Endothelial cell of umbilical vein (primary cell): ENCODE measurements around the gene PITPNB. TPM values are rescaled to one million over a fixed set of nuclear protein-coding genes. Genes with fewer than 3 reads are reported as not detected.

Experiments used
- BruUV-seq: library from RNA; stranded (reverse); fragments of 400-500 nt; replicated peaks from 2 replicates; lab custom pipeline; 2021; lab: Mats Ljungman, UMichigan
- CTCF ChIA-PET: fragments of 300-600, 350-600 bp; sonication (Branson Sonifier 250); formaldehyde crosslinking; loops from one replicate; lab custom pipeline; 2021; ENCODE audit warnings: antibody characterized with exemption, inconsistent platforms; lab: Charles Lee
- POLR2A ChIA-PET: fragments of 300-600, 350-600 bp; sonication (Branson Sonifier 250); formaldehyde crosslinking; loops from one replicate; lab custom pipeline; 2021; ENCODE audit warnings: antibody characterized with exemption, inconsistent platforms; lab: Charles Lee
- DNase-seq: peaks from one replicate; pipeline ENCODE4 v3.0.0-alpha.2; 2011; ENCODE audit warnings: low read depth, low spot score
- FAIRE-seq: peaks from 2 replicates; lab custom pipeline; 2011; peaks lifted over from hg19 to GRCh38; lab: Jason Lieb, UNC
- H2AFZ ChIP-seq: 2 replicates; pipeline ENCODE4 v1.6.0; 2012; ENCODE audit warnings: low read depth, low read length, control low read depth, inconsistent platforms
- H3K27ac ChIP-seq: 2 replicates; pipeline ENCODE4 v1.5.1; 2011; ENCODE audit warnings: low read depth, mild to moderate bottlenecking, control low read depth, low read length, moderate library complexity; ENCODE audit not compliant: insufficient read depth
- H3K27me3 ChIP-seq, 2 experiments: 2 replicates each; pipeline versions ENCODE4 v1.6.0 to v1.6.1; 2011; ENCODE audit warnings: low read length in 2 of 2, mixed read lengths in 1 of 2; ENCODE audit not compliant: control insufficient read depth in 2 of 2, insufficient read depth in 2 of 2
- H3K36me3 ChIP-seq, 2 experiments: 2 replicates in 1 of 2; 3 replicates in 1 of 2; pipeline ENCODE4 v1.5.1; 2011; ENCODE audit warnings: low read length in 2 of 2, mild to moderate bottlenecking in 1 of 2, moderate library complexity in 1 of 2; ENCODE audit not compliant: control insufficient read depth in 2 of 2, insufficient read depth in 2 of 2; ENCODE audit errors: extremely low read depth in 1 of 2
- H3K4me1 ChIP-seq: 3 replicates; pipeline ENCODE4 v1.5.1; 2011; ENCODE audit warnings: mild to moderate bottlenecking, low read length; ENCODE audit not compliant: control insufficient read depth, insufficient read depth; ENCODE audit errors: extremely low read depth
- H3K4me2 ChIP-seq: 2 replicates; pipeline ENCODE4 v1.6.1; 2011; ENCODE audit warnings: low read length, control low read depth, mixed read lengths; ENCODE audit not compliant: insufficient read depth
- H3K4me3 ChIP-seq, 3 experiments: fragments of 200-600 bp in 1 of 3; sonication (generic), shearing (Covaris generic) in 1 of 3; replicated peaks in 1 of 3; 2 replicates each; pipeline ENCODE4 v1.5.1; 2011 to 2016; ENCODE audit warnings: control low read depth in 3 of 3, low read length in 3 of 3, mild to moderate bottlenecking in 2 of 3, inconsistent platforms in 1 of 3, low read depth in 1 of 3, moderate library complexity in 1 of 3; ENCODE audit not compliant: insufficient read depth in 1 of 3
- H3K79me2 ChIP-seq: 2 replicates; pipeline ENCODE4 v1.6.0; 2012; ENCODE audit warnings: low read length, inconsistent platforms; ENCODE audit not compliant: control insufficient read depth, insufficient read depth
- H3K9ac ChIP-seq: replicated peaks from 2 replicates; pipeline ENCODE3; 2011; ENCODE audit warnings: low read length, control low read depth; ENCODE audit not compliant: insufficient read depth; ENCODE audit errors: extremely low read depth
- H3K9me1 ChIP-seq: replicated peaks from 3 replicates; pipeline ENCODE4 v1.6.0; 2011; ENCODE audit warnings: mild to moderate bottlenecking, low read length; ENCODE audit not compliant: control insufficient read depth, insufficient read depth; ENCODE audit errors: extremely low read depth
- H3K9me3 ChIP-seq: replicated peaks from 2 replicates; pipeline ENCODE4 v1.5.1; 2012; ENCODE audit warnings: low read length, inconsistent platforms; ENCODE audit not compliant: control insufficient read depth, insufficient read depth
- H4K20me1 ChIP-seq: replicated peaks from 2 replicates; pipeline ENCODE3; 2011; ENCODE audit warnings: mild to moderate bottlenecking, low read length; ENCODE audit not compliant: control insufficient read depth, insufficient read depth; ENCODE audit errors: extremely low read depth
- EZH2 ChIP-seq: IDR thresholded peaks from 2 replicates; pipeline ENCODE4 v1.6.1; 2012; ENCODE audit warnings: borderline replicate concordance, low read depth, mild to moderate bottlenecking, moderate library complexity, low read length, inconsistent platforms; ENCODE audit not compliant: severe bottlenecking
- FOS ChIP-seq: IDR thresholded peaks from 2 replicates; pipeline ENCODE4 v1.6.1; 2011; ENCODE audit warnings: mild to moderate bottlenecking, low read length, moderate library complexity, borderline replicate concordance; ENCODE audit not compliant: insufficient read depth
- GATA2 ChIP-seq: IDR thresholded peaks from 2 replicates; pipeline ENCODE4 v1.7.0; 2011; ENCODE audit warnings: low read depth, mild to moderate bottlenecking, moderate library complexity, mixed read lengths, low read length; ENCODE audit not compliant: insufficient read length, insufficient read depth
- JUN ChIP-seq: IDR thresholded peaks from 2 replicates; pipeline ENCODE4 v1.6.1; 2011; ENCODE audit warnings: borderline replicate concordance, low read depth; ENCODE audit not compliant: insufficient read length, insufficient read depth
- MYC ChIP-seq: IDR thresholded peaks from one replicate; pipeline ENCODE4 v1.6.1; 2011; ENCODE audit warnings: mild to moderate bottlenecking, low read depth, low read length
- POLR2A ChIP-seq: IDR thresholded peaks from 2 replicates; pipeline ENCODE4 v1.6.1; 2012; ENCODE audit warnings: low read depth, mild to moderate bottlenecking, control low read depth, low read length
- POLR2AphosphoS5 ChIP-seq: IDR thresholded peaks from 2 replicates; pipeline ENCODE4 v1.6.1; 2012; ENCODE audit warnings: low read depth, mild to moderate bottlenecking, control low read depth, low read length, moderate library complexity; ENCODE audit not compliant: insufficient read depth
- dilution Hi-C: fragments of 300-500 bp; cut with MboI; formaldehyde crosslinking; loops from one replicate; pipeline ENCODE4 v1.15.0; 2019; ENCODE audit warnings: low sequenced_read_pairs; ENCODE audit not compliant: extremely low pct_ligation_motif_present
- intact Hi-C: fragments of 100-400 bp; cut with micrococcal nuclease; formaldehyde crosslinking; loops from one replicate; pipeline ENCODE4 v1.10.0; 2022
- polyA plus RNA-seq, 4 experiments: library from polyadenylated mRNA; depleted of rRNA in 3 of 4; stranded (reverse) in 3 of 4; unstranded in 1 of 4; fragments of >200 nt; gene quantifications; 2 replicates each; pipeline versions ENCODE4 v1.2.1 to v1.2.3, GENCODE V29; 2011 to 2012; ENCODE audit warnings: missing spikeins in 1 of 4
- total RNA-seq: library from RNA; stranded (reverse); gene quantifications from 2 replicates; pipeline ENCODE4 v1.2.3, GENCODE V29; 2021
- TF ChIP-seq, protein P1 (sequence below): IDR thresholded peaks from 2 replicates; pipeline ENCODE4 v1.6.1; 2011; ENCODE audit not compliant: insufficient read depth, insufficient read length
- TF ChIP-seq, protein P2 (sequence below), 2 donors: IDR thresholded peaks; 1 replicate in 1 of 2; 2 replicates in 1 of 2; pipeline ENCODE4 v1.5.1; 2011; ENCODE audit warnings: low read length in 2 of 2, mild to moderate bottlenecking in 2 of 2, moderate library complexity in 2 of 2, control low read depth in 1 of 2, inconsistent platforms in 1 of 2, low read depth in 1 of 2; ENCODE audit not compliant: insufficient read depth in 1 of 2; ENCODE audit errors: extremely low read depth in 1 of 2

Gene PITPNB
- total and polyA plus RNA-seq, 2 donors (not counting 3 experiments of a cell fraction or from before 2014, with no cell fraction given) = 29.7 to 108 TPM

DNA sequence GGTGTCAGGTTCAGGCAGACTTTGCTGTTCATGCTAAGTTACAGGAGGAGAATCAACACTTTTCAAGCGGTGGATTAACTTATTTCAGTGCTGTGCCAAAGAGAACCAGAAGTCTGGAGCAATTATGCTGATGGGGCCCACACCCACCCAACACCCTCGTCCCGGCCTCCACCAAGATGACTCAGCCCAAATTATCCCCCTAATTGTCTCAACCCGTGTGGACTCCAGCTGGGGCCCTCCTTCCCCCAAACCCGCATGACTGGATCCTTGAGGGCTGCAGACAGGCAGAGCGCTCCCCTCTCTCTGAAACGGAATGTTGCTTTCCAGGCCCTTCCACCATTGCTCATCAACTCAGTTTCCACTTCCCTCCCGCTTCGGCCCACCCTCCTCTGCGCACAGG lies 82.9 kb downstream of the PITPNB start:
- Histone ChIP-seq H3K27ac (no peak overlapping the region), H3K79me2 (no peaks in the 10 kb centered on the region), H2AFZ (no peak overlapping the region), H3K4me2 (no peak overlapping the region), H3K9me1 (no peaks in the 10 kb centered on the region), H4K20me1 (no peaks in the 10 kb centered on the region), H3K4me1 (no peaks in the 10 kb centered on the region), H3K4me3 (no peak overlapping the region), H3K9me3 (no peaks in the 10 kb centered on the region), H3K36me3 (no peaks in the 10 kb centered on the region), H3K9ac (no peak overlapping the region), H3K27me3 (no peaks in the 10 kb centered on the region)
- CTCF ChIA-PET = no interaction called here
- intact Hi-C loops = no loop called here
- DNase-seq (no peak), FAIRE-seq (no peak)
- BruUV-seq = no TSS peak
- dilution Hi-C loops = no loop called here
- POLR2A ChIA-PET = no interaction called here
- TF ChIP-seq JUN (no peak), POLR2A (no peak), FOS (no peak), MYC (no peak), EZH2 (no peak), GATA2 (no peak), POLR2AphosphoS5 (no peak)
- TF ChIP-seq, protein P1, sequence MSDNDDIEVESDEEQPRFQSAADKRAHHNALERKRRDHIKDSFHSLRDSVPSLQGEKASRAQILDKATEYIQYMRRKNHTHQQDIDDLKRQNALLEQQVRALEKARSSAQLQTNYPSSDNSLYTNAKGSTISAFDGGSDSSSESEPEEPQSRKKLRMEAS = no peak
- TF ChIP-seq, protein P2, sequence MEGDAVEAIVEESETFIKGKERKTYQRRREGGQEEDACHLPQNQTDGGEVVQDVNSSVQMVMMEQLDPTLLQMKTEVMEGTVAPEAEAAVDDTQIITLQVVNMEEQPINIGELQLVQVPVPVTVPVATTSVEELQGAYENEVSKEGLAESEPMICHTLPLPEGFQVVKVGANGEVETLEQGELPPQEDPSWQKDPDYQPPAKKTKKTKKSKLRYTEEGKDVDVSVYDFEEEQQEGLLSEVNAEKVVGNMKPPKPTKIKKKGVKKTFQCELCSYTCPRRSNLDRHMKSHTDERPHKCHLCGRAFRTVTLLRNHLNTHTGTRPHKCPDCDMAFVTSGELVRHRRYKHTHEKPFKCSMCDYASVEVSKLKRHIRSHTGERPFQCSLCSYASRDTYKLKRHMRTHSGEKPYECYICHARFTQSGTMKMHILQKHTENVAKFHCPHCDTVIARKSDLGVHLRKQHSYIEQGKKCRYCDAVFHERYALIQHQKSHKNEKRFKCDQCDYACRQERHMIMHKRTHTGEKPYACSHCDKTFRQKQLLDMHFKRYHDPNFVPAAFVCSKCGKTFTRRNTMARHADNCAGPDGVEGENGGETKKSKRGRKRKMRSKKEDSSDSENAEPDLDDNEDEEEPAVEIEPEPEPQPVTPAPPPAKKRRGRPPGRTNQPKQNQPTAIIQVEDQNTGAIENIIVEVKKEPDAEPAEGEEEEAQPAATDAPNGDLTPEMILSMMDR (IDR thresholded peaks at IDR 0.05; ENCODE audit: extremely low read depth in 1 of 2, insufficient read depth in 1 of 2, low read depth in 1 of 2, low read length in 2 of 2) = no peak
